ENCODE results near the gene OR5A2. TPM values are rescaled to one million over a fixed set of nuclear protein-coding genes. Genes with fewer than 3 reads are reported as not detected.

Gene OR5A2
- total and polyA plus RNA-seq, 2 of the 8 experiments (the other 6 are each of a cell fraction or from before 2014, with no cell fraction given), result not detected

Other genes starting within 250 kb of the OR5A2 start
- not detected in 2 replicates for gene MPEG1, start 213.5 kb downstream of the OR5A2 start, total RNA-seq (2021; fragmentation: NEBNext Ultra II Directional; extraction: Animal tissue kit (Norgen Biotek cat#: 25700))
- gene MPEG1, start 213.5 kb downstream of the OR5A2 start, polyA plus RNA-seq (2011; rRNA removed), result not detected in 2 replicates
- not detected in 2 replicates for gene OR5AN1, start 67.5 kb downstream of the OR5A2 start, total RNA-seq (2021; fragmentation: NEBNext Ultra II Directional; extraction: Animal tissue kit (Norgen Biotek cat#: 25700))
- gene OR5AN1, start 67.5 kb downstream of the OR5A2 start, polyA plus RNA-seq (2011; rRNA removed), result not detected in 2 replicates
- gene OR5A1, start 10.1 kb upstream of the OR5A2 start, total RNA-seq (2021; fragmentation: NEBNext Ultra II Directional; extraction: Animal tissue kit (Norgen Biotek cat#: 25700)), result not detected in 2 replicates
- gene OR5A1, start 10.1 kb upstream of the OR5A2 start, polyA plus RNA-seq (2011; rRNA removed), result 0.05 TPM in 1 of 2 replicates, not detected in the other
- gene OR4D6, start 30.5 kb upstream of the OR5A2 start, total RNA-seq (2021; fragmentation: NEBNext Ultra II Directional; extraction: Animal tissue kit (Norgen Biotek cat#: 25700)), result not detected in 2 replicates
- not detected in 2 replicates for gene OR4D6, start 30.5 kb upstream of the OR5A2 start, polyA plus RNA-seq (2011; rRNA removed)
- gene OR4D10, start 46.9 kb upstream of the OR5A2 start, total RNA-seq (2021; fragmentation: NEBNext Ultra II Directional; extraction: Animal tissue kit (Norgen Biotek cat#: 25700)), result not detected in 2 replicates
- not detected in 2 replicates for gene OR4D10, start 46.9 kb upstream of the OR5A2 start, polyA plus RNA-seq (2011; rRNA removed)
- gene OR4D11, start 77.2 kb upstream of the OR5A2 start, total RNA-seq (2021; fragmentation: NEBNext Ultra II Directional; extraction: Animal tissue kit (Norgen Biotek cat#: 25700)), result not detected in 2 replicates
- not detected in 2 replicates for gene OR4D11, start 77.2 kb upstream of the OR5A2 start, polyA plus RNA-seq (2011; rRNA removed)
- gene OR4D9, start 85.1 kb upstream of the OR5A2 start, total RNA-seq (2021; fragmentation: NEBNext Ultra II Directional; extraction: Animal tissue kit (Norgen Biotek cat#: 25700)), result not detected in 2 replicates
- gene OR4D9, start 85.1 kb upstream of the OR5A2 start, polyA plus RNA-seq (2011; rRNA removed), result not detected in 2 replicates
- 41.2 and 43.1 TPM in 2 replicates for gene OSBP, start 189.4 kb upstream of the OR5A2 start, total RNA-seq (2021; fragmentation: NEBNext Ultra II Directional; extraction: Animal tissue kit (Norgen Biotek cat#: 25700))
- 10.8 and 13.2 TPM in 2 replicates for gene OSBP, start 189.4 kb upstream of the OR5A2 start, polyA plus RNA-seq (2011; rRNA removed)
- 33.4 and 33.9 TPM in 2 replicates for gene PATL1, start 242.6 kb upstream of the OR5A2 start, total RNA-seq (2021; fragmentation: NEBNext Ultra II Directional; extraction: Animal tissue kit (Norgen Biotek cat#: 25700))
- 23.1 and 30.4 TPM in 2 replicates for gene PATL1, start 242.6 kb upstream of the OR5A2 start, polyA plus RNA-seq (2011; rRNA removed)

All from H1 (cell line).